Stimulated activated CD8-positive, alpha-beta memory T cell treated with anti-CD3 and anti-CD28 coated beads, Interleukin-7, amount 100 ng/mL, for 48 hours (primary cell): Measurements from ENCODE around the gene SLC26A3.

Source experiments
- DNase-seq, 2 donors: peaks; one replicate each; pipeline ENCODE4 v3.0.0-alpha.2; 2020; ENCODE audit warnings: low read depth in 1 of 2; ENCODE audit errors: extremely low read depth in 1 of 2

The SLC26A3 gene

DNA sequence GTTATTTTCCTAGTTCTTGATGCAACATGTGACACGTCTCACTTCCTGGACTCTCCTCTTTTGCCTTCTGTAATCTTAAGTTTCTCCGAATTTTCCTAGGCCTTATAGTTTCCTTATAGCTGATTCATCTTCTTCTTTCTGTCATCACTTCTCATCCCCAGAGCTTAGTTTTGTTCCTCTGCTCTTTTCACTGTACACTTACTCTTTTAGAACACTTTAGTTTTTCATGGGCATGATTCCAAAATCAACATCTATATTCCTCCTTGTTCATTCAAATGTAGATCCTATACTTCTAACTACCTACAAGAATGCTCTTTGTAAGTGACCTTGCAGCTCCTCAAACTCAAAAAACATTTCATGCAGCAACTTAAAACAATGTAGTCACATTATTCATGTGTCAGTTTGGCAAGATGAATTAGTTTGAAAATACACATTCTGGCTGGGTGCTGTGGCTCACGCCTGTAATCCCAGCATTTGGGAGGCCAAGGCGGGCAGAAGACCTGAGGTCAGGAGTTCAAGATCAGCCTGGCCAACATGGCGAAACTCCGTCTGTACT is 13.1 kb upstream of the SLC26A3 start:
- DNase-seq, result no peak

DNA sequence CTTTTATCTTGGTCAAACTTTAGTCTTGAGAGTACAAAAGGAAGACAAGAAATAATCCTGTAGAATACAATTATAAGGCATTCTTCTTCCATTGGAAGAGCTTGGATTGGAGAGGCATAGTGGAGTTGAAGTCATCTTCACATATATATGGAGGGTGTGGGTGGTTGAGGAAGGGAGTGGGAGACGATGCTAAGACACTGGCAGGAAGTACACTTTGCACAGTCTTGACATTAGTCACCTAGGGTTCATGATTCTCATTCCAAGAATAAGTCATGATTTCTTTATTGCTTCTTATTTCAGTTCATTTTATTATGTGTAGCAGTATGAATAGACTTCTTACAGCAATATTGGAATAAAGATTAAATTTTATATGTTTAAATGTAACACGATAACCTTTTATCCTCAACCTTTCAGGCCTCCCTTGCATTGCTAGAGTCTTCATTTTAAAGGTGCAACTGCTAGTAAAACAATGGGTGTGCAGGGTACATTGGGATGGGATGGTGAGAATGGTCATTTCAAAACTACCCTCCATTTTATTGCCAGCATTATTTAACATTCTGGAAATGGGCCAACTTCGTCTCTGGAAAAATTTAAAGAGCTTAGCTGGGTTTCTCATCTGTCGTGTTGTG is 12.3 kb upstream of the SLC26A3 start:
- DNase-seq, result peak in 1 of 2 donors; percentile 19

- DNase-seq, result peak; percentile 20 to 47
Observed at GRCh38 chr7:107813524-107813923, 10.5 kb upstream of the SLC26A3 start.

GRCh38 chr7:107811934-107812333 is 8.9 kb upstream of the SLC26A3 start:
- DNase-seq, result no peak

DNA sequence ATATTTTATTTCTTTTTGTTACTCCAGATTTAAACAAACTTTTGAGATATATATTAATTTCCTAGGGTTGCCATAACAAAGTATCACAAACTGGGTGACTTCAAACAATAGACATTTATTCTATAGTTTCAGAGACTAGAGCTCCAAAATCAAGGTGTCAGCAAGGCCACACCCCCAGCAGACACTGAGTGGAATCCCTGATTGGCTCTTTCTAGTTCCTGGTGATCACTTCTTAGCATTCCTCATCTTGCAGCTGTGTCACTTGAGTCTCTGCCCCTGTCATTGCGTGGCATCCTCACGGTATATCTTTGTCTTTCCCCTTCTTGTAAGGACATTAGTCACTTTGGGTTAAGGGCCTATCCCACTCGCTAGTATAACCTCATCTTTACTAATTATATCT is 7.6 kb upstream of the SLC26A3 start:
- DNase-seq, result no peak

- DNase-seq, result no peak
Observed at GRCh38 chr7:107809179-107809578, 6.2 kb upstream of the SLC26A3 start.

GRCh38 chr7:107799647-107800264 is 3.3 kb downstream of the SLC26A3 start:
- no peak for DNase-seq

DNA sequence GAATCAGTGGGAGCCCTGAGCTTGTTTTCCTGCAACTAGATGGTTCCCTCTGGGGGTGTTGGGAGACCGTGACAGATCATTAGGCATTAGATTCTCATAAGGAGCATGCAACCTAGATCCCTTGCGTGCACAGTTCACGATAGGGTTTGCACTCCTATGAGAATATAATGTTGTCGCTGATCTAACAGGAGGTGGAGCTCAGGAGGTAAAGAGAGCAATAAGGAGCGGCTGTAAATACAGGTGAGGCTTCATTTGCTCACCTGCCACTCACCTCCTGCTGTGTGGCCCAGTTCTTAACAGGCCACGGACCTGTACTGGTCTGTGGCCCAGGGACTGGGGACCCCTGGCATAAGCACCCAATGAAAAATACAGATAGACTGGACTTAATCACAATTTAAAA is 10.7 kb downstream of the SLC26A3 start:
- no peak for DNase-seq

- no peak for DNase-seq
Observed at GRCh38 chr7:107789647-107790046, 13.4 kb downstream of the SLC26A3 start.

DNA sequence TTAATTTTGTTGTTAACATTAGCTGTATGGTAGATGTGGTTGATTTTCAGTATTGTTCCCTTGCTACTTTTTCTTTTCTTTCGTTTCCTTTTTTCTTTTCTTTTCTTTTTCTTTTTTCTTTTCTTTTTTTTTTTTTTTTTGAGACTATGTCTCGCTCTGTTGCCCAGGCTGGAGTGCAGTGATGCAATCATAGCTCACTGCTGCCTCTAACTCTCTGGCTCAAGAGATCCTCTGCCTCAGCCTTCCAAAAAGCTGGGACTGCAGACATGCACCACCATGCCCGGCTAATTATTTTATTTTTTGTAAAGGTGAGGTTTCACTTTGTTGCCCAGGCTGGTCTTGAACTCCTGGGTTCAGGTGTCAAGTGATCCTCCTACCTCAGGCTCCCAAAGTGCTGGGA is 14.4 kb downstream of the SLC26A3 start:
- no peak for DNase-seq

- no peak for DNase-seq
Observed at GRCh38 chr7:107788216-107788615, 14.8 kb downstream of the SLC26A3 start.

GRCh38 chr7:107785926-107786325 is 17.1 kb downstream of the SLC26A3 start:
- no peak for DNase-seq

- no peak for DNase-seq
Observed at GRCh38 chr7:107785170-107785569, 17.9 kb downstream of the SLC26A3 start.

DNA sequence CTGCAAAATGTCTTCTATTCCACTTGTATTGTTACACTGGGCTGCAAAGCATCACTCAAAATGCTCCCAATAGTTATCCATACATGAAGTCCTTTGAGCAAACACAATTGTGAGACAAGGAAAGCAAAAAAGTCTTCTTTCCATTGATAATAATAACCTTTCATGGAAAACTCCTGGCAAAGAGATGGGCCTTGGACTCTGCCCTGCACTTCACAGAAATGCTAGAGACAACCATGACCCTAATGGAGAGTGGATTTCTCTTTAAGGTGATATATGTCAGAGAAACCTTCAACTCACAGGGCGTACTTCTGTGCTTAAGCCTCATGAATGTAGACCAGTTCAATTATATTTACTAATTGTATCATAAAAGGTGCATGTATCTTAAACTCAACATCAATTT is 19.4 kb downstream of the SLC26A3 start:
- no peak for DNase-seq

DNA sequence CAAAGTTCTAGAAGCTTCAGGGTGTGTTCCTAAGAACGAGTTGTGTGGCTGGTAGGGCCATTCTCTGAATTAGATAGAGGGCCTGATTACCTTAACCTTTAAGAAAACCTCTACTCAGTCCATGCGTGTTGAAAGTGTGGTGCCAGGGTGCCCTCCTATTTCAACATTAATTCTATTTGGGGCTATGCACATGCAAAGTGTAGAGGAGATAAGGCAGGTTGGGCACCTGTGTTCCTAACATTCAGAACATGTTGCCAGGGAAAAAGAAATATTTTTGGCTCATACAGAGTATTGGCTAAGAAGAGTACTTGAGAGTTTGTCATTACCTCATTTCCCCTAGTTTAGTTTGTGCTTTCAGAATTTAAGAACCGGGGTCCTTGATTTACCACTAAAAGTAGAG is 20.6 kb downstream of the SLC26A3 start:
- DNase-seq, result no peak

DNA sequence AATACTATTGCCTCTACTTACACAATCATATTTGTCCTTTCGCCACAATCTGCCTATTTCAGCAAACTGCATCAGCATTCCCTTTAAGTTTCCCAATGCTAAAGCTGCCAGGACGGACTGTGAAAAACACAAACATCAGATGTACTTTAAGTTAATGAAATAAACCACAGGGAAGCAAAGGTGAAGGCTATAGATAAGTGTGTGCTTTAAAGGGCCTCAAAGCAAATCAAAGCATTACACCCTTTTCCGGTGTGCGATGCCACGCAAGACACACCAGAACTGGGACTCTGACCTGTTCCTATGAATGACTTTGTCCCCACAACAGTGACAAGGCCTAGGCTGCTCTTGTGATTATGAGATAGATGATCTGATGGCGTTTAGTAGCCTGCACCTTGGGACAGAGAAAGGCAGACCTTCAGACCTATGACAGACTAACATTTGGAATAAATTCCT is 23.4 kb downstream of the SLC26A3 start:
- no peak for DNase-seq

DNA sequence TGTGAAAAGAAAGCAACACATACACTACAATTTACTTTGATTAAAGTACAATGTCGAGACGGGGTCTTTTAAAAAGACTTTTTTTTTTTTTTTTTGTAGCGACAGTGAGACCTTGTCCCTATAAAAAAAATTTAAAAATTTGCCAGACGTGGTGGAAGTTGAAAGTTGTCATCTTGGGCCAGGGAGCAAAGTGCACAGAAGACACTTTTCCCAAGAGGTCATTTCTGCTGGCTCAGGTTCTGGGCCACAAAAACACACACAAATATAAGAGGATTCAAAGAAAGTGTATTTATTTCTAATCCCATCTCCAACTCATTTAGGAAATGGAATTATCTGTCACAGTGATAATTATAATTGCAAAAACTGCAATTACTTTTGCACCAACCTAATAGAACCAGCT is 24.7 kb downstream of the SLC26A3 start:
- no peak for DNase-seq

- no peak for DNase-seq
Observed at GRCh38 chr7:107777702-107778101, 25.3 kb downstream of the SLC26A3 start.

GRCh38 chr7:107773027-107773426 is 30.0 kb downstream of the SLC26A3 start:
- no peak for DNase-seq

DNA sequence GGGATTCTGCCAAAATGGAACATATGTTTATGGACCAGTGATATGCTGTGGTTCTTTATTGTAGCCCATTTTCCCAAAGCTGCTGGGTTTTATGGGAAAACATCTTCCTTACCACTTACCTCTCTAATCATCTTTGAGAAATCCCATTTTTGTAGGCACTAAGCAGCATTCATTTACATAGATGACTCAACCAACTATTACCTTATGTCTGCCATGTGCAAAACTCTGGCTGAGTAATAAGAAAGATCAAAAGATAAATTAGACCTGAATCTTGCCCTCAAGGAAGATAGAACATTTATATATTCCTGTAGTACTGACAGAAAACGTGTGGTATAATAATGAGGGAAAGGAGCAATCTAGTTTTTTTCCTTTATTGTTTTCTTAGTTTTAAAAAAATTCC is 34.8 kb downstream of the SLC26A3 start:
- no peak for DNase-seq

DNA sequence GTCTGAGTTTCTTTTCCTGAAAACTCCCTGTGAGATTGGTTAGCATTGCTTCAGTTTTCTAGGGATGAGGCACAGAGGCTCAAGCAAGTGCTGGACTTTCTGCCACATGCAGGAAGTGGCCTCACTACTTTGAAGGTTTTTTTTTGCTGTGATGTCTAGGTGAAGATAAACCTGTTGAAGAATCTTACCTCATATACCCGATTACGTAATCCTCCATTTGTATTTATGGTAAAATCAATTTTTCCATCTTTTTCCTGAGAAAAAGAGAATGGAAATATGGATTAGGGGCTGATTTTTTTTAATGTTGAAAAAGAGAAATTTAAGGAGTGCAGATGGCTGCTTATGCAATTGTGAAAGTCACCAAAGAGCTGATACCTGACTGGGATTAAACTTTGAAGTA is 35.6 kb downstream of the SLC26A3 start:
- DNase-seq, result no peak

- DNase-seq, result no peak
Observed at GRCh38 chr7:107758667-107759066, 44.4 kb downstream of the SLC26A3 start.

DNA sequence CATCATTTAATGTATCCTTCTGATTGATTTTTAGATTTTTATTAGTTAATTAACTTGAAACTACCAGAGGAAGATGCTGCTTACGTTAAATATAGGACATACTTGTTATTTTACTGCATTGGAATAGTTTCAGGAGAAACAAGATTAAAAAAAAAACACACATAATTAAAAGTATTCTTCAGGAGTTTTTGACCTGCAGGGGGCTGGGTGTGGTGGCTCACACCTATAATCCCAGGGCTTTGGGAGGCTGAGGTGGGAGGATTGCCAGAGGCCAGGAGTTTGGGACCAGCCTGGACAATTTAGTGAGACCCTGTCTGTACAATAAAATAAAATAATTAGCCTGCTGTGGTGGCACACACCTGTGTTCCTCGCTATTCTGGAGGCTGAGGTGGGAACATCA is 48.4 kb downstream of the SLC26A3 start:
- DNase-seq, result no peak
